Activated B cell treated with CpG ODN at 0.5 μM for 24 hours (primary cell): ENCODE data around the gene DGAT2L6. TPM values are rescaled to one million over a fixed set of nuclear protein-coding genes. Genes with fewer than 3 reads are reported as not detected.
"Not testable (repeated sequence)": the region's sequence is repeated elsewhere in the genome, so short reads cannot be mapped to it uniquely, and the experiment has no call there.

ENCODE experiments used
- ATAC-seq: fragments of 200-7000 bp; cut with Tn5 transposase; one replicate; pipeline ENCODE4 v1.10.0; 2021; ENCODE audit warnings: low read depth, mild to moderate bottlenecking, moderate library complexity
- CTCF ChIA-PET: fragments of 350-600 bp; sonication (Branson Sonifier 250); formaldehyde crosslinking; loops from one replicate; lab custom pipeline; 2021; ENCODE audit warnings: antibody characterized with exemption; lab: Charles Lee
- POLR2A ChIA-PET: fragments of 350-600 bp; sonication (Branson Sonifier 250); formaldehyde crosslinking; loops from one replicate; lab custom pipeline; 2021; ENCODE audit warnings: antibody characterized with exemption; lab: Charles Lee
- DNase-seq: peaks from one replicate; pipeline ENCODE4 v3.0.0; 2022
- H3K27ac Mint-ChIP-seq: one replicate; pipeline ENCODE4 v1.8.0; 2020; ENCODE audit warnings: mixed read lengths
- H3K27me3 Mint-ChIP-seq: one replicate; pipeline ENCODE4 v1.8.0; 2021; ENCODE audit warnings: mixed read lengths
- H3K36me3 Mint-ChIP-seq: one replicate; pipeline ENCODE4 v1.8.0; 2021; ENCODE audit warnings: low read depth, mixed read lengths
- H3K4me1 Mint-ChIP-seq: one replicate; pipeline ENCODE4 v1.8.0; 2021; ENCODE audit warnings: mixed read lengths
- H3K4me3 Mint-ChIP-seq: one replicate; pipeline ENCODE4 v1.8.0; 2020; ENCODE audit warnings: mild to moderate bottlenecking, mixed read lengths
- H3K9me3 Mint-ChIP-seq: one replicate; pipeline ENCODE4 v1.8.0; 2020; ENCODE audit warnings: mixed read lengths
- intact Hi-C: fragments of 100-400 bp; cut with micrococcal nuclease; formaldehyde crosslinking; loops from one replicate; pipeline ENCODE4 v1.15.1; 2024
- total RNA-seq: library from RNA; stranded (reverse); gene quantifications from 2 replicates; pipeline ENCODE4 v1.2.3, GENCODE V29; 2022
- TF ChIP-seq, protein P1 (sequence below): fragments of 200-600 bp; IDR thresholded peaks from one replicate; pipeline ENCODE4 v1.8.0; 2022; ENCODE audit warnings: antibody characterized with exemption, mild to moderate bottlenecking

The DGAT2L6 gene
- total RNA-seq, 1 donor from 2014 or later, result not detected

DNA sequence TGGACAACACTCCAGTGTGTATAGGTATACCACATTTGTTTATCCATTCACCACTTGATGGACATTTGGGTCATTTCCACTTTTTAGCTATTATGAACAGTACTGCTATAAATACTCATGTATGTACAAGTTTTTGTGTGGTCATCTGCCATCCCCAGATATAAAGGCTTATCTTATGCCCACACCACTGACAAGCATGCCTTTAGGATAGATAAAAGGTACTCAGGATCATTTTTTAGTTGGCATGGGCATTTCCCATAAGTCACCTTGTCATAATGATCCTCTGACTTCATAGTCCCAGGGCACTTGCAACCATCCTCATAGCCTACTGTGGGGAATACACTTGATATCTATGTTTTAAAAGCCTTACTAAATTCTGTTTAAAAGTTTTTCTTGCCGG is 63.5 kb downstream of the DGAT2L6 start:
- no peak for DNase-seq
- no peak for ATAC-seq
- peaks cover 1% of the 10 kb centered on the region for H3K27me3 Mint-ChIP-seq
- H3K9me3 Mint-ChIP-seq, result no peaks in the 10 kb centered on the region
- no peak overlapping the region for H3K4me3 Mint-ChIP-seq
- TF ChIP-seq, protein P1, sequence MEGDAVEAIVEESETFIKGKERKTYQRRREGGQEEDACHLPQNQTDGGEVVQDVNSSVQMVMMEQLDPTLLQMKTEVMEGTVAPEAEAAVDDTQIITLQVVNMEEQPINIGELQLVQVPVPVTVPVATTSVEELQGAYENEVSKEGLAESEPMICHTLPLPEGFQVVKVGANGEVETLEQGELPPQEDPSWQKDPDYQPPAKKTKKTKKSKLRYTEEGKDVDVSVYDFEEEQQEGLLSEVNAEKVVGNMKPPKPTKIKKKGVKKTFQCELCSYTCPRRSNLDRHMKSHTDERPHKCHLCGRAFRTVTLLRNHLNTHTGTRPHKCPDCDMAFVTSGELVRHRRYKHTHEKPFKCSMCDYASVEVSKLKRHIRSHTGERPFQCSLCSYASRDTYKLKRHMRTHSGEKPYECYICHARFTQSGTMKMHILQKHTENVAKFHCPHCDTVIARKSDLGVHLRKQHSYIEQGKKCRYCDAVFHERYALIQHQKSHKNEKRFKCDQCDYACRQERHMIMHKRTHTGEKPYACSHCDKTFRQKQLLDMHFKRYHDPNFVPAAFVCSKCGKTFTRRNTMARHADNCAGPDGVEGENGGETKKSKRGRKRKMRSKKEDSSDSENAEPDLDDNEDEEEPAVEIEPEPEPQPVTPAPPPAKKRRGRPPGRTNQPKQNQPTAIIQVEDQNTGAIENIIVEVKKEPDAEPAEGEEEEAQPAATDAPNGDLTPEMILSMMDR, result no peak
- H3K4me1 Mint-ChIP-seq, result no peaks in the 10 kb centered on the region
- H3K27ac Mint-ChIP-seq, result no peak overlapping the region
- no peaks in the 10 kb centered on the region for H3K36me3 Mint-ChIP-seq
- intact Hi-C loops, result no loop called here
- CTCF ChIA-PET, result no interaction called here
- POLR2A ChIA-PET, result no interaction called here

DNA sequence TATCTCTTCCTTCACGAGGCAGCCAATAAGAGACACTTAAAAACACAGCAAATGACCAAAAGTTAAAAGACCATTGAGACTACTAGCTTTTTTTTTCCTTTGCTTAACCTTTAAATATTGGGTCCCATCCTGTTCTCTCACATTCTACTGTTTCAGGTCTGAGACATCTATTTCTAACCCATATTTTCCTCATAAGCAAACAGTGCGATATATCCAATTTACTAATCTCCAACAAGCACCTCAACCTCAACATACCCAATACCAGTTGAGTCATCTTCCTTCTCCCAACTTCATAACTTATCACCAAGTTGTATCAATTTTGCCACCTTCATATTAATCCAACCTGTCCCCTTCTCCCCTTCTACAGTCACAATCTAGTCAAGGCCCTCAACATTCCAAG is 64.2 kb downstream of the DGAT2L6 start:
- Mint-ChIP-seq H3K27ac (no peak overlapping the region), H3K27me3 (peaks cover 1% of the 10 kb centered on the region), H3K9me3 (no peaks in the 10 kb centered on the region), H3K36me3 (no peaks in the 10 kb centered on the region), H3K4me3 (no peak overlapping the region), H3K4me1 (no peaks in the 10 kb centered on the region)
- TF ChIP-seq, protein P1, result no peak
- ATAC-seq (no peak), DNase-seq (no peak)
- intact Hi-C loops, result no loop called here
- POLR2A ChIA-PET, result no interaction called here
- CTCF ChIA-PET, result no interaction called here

DNA sequence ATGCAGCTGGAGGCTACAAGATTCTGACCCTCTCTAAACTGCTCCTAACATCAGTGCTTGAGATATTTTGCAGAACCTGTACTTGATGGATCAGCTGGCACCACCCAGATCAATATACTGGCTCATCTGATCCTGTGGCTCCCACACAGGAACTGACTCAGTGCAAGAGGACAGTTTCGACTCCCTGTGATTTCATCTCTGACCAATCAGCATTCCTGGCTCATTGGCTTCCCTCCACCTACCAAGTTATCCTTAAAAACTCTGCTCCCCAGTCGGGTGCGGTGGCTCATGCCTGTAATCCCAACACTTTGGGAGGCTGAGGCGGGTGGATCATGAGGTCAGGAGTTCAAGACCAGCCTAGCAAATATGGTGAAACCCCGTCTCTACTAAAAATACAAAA is 66.3 kb downstream of the DGAT2L6 start:
- H3K36me3 Mint-ChIP-seq, ATAC-seq, H3K27ac Mint-ChIP-seq, CTCF ChIA-PET, H3K4me1 Mint-ChIP-seq, intact Hi-C loops, POLR2A ChIA-PET, DNase-seq, H3K27me3 Mint-ChIP-seq, H3K4me3 Mint-ChIP-seq, H3K9me3 Mint-ChIP-seq: not testable (repeated sequence)

GRCh38 chrX:70244881-70245280 is 67.6 kb downstream of the DGAT2L6 start:
- no peak for DNase-seq
- no peak for ATAC-seq
- H3K4me1 Mint-ChIP-seq, result no peaks in the 10 kb centered on the region
- no peak overlapping the region for H3K27ac Mint-ChIP-seq
- CTCF ChIA-PET, result no interaction called here
- H3K9me3 Mint-ChIP-seq, result no peaks in the 10 kb centered on the region
- H3K27me3 Mint-ChIP-seq, result peaks cover 1% of the 10 kb centered on the region
- intact Hi-C loops, result no loop called here
- no peaks in the 10 kb centered on the region for H3K36me3 Mint-ChIP-seq
- H3K4me3 Mint-ChIP-seq, result no peak overlapping the region
- POLR2A ChIA-PET, result no interaction called here
- TF ChIP-seq, protein P1, result no peak

DNA sequence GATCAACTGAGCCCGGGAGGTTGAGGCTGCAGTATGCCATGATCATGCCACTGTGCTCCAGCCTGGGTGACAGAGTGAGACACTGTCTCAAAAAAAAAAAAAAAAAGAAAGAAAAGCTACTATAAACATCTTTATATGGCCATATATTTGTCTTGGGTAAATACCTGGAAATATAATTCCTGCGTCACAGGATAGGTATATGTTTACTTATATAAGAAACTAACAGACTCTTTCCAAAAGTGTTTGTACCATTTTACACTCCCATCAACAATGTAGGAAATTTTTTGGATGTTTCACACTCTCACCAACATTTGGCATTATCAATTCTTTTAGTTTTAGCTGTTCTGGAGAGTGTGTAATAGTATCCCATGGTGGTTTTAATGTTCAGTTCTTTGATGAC is 70.0 kb downstream of the DGAT2L6 start:
- Mint-ChIP-seq H3K4me3 (no peak overlapping the region), H3K27me3 (peaks cover 1% of the 10 kb centered on the region), H3K36me3 (no peaks in the 10 kb centered on the region), H3K9me3 (no peaks in the 10 kb centered on the region), H3K27ac (no peak overlapping the region), H3K4me1 (no peaks in the 10 kb centered on the region)
- DNase-seq (no peak), ATAC-seq (no peak)
- ChIA-PET CTCF (no interaction called here), POLR2A (no interaction called here)
- intact Hi-C loops, result no loop called here
- TF ChIP-seq, protein P1, result no peak

GRCh38 chrX:70252491-70252890 is 75.2 kb downstream of the DGAT2L6 start:
- ChIA-PET POLR2A (no interaction called here), CTCF (no interaction called here)
- H3K9me3 Mint-ChIP-seq, result no peaks in the 10 kb centered on the region
- no peak overlapping the region for H3K4me3 Mint-ChIP-seq
- H3K27me3 Mint-ChIP-seq, result no peaks in the 10 kb centered on the region
- H3K36me3 Mint-ChIP-seq, result no peaks in the 10 kb centered on the region
- H3K4me1 Mint-ChIP-seq, result no peaks in the 10 kb centered on the region
- H3K27ac Mint-ChIP-seq, result no peak overlapping the region
- intact Hi-C loops, result no loop called here
- ATAC-seq (no peak), DNase-seq (no peak)
- TF ChIP-seq, protein P1, result no peak
